Hematopoietic multipotent progenitor cell treated with erythropoietin and hydrocortisone succinate and interleukin-3 and kit ligand, for 6 days (in vitro differentiated cells): ENCODE measurements around the gene SBF2.
"Not testable (repeated sequence)": the region's sequence is repeated elsewhere in the genome, so short reads cannot be mapped to it uniquely, and the experiment has no call there.

ENCODE experiments used
- DNase-seq: peaks from one replicate; pipeline ENCODE4 v3.0.0-alpha.2; 2015

The SBF2 gene

DNA sequence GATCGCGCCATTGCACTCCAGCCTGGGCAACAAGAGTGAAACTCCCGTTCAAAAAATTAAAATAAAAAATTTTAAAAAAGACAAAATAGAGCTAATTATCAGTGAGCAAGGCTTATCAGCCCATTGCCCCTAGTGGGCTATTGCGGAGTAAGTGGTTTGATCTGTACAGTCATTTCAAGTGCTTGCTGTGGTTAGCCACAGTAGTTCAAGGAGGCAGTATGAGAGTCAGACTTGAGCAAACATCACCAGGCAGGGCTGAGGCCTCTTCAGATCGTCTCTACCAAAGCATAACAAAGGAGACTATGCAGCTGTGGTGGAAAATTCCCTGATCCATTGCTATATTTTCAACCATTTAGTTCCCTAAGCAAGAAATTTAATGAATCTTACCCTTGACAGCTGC lies 4.3 kb upstream of the SBF2 start:
- DNase-seq, result peak; percentile 82

DNA sequence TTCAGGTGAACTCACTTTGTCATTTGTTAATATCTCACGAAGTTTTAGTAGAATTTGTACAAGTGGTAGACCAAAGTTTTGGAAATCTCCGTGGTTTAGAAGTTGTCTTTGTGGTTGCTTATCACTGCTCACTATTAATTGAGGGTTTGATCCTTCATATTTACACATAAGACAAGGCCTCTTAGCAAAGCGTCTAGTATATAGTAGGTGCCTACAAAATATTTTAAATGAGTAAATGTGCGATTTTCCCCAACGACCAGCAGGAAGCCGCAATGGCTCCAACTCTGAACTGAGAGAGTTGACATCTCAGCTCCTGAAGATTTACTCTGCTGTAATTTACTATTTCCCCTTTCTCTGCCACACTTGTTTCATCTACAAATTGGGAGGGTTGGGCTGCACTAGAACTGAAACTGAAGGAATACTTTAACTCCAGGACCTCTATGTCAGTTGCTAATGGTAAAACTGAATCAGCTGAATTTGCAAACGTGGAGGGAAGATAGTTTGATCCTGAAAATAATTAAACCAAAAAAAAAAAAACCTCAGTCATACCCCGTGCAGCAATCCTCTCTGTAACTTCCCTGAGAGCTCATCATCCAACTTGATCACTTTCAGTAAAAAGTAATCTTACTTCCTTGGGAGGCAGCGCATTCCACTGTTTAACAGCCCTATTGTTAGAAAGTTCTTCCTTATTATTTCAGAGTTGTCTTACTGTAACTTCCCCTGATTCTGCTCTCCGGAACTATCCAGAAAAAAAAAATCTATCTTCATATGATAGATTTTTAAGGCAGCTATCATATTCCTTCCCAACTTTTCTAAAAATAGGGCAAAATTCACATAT lies 1.3 kb upstream of the SBF2 start:
- DNase-seq, result no peak

DNA sequence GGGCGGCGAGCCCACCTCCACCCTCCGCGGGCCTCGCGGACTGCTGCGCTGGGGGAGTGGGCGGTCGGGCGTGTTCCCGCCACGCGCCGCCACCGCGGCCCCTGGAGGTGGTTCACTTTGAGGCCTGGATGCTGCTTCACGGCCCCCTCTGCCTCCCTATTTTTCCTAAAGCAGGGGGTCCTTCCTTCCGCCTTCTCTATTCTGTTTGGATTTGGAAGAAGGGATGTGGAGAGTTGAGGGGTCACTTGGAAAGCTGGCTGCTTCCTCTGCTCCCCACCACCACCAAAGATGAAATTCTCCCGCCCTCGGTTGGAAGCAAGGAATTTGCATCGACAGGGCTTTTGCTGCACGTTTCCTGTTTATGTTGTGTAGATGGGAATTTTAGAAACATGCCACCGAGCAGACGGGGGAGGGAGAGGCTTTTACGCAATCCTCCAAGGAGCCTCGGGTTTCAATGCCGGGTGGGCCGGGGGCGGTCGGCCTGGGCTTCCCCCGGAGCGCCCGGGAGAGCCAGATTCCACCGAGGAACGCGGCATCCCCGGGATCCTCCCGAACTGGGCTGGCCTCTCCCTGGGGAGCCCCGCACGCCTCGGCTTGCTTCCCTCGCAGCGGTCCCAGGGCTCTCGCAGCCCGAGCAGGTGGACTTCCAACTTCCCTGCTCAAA lies 403 bp upstream of the SBF2 start:
- no peak for DNase-seq

DNA sequence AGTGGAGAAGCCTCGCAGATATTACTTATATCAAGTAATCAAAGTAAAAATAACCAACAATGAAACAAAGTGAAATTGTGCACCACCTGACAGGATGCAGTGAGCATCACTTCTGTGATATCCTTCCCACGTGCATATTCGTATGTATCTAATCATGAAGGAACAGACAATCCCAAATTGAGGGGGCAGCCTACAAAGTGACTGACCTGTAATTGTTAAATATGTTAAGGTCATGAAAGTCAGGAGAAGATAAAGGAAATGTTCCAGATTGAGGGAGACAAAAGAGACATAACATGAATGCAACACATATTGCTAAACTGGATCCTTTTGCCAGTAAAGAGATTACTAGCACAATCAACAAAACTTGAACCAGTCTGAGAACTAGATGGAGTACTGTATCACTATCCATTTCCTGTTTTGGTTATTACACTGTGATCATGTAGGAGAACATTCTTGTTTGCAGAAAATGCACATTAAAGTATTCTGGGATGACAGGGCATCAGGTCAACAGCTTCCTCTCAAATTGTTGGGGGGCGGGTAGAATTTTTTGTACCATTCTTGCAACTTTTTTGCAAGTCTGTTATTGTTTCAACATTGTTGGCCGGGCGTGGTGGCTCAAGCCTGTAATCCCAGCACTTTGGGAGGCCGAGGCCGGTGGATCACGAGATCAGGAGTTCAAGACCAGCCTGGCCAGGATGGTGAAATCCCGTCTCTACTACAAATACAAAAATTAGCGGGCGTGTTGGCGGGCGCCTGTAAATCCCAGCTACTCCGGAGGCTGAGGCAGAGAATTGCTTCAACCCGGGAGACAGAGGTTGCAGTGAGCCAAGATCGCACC lies 2.0 kb downstream of the SBF2 start:
- DNase-seq, result no peak

DNA sequence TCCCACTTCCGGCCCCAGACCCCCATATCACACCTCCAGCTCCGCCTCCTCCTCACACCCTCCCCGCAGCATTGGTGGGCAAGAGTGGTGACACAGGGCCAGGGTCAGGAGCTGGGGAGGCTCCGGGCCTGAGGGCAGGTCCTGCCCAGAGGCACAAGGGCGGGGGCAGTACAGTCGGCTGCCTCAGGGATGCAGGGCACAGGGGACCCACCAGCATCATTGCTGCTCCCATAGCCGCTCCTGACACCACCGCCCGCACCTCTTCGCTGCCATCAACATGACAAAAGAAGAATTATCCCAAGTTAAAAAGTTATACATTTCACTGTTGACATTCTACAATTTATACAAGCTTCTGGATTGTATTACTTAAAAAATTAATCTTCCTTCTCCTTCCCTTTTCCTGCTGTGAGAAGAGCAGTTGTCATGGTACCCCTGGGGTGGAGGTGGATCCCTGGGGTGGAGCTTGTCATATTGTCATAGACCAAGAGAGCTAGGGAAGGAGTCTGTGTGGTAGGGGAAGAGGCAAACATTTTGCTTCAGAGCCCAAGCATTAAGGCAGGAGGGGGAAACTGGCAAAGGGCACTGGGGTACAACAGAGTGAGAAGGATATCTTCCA lies 4.1 kb downstream of the SBF2 start:
- no peak for DNase-seq

DNA sequence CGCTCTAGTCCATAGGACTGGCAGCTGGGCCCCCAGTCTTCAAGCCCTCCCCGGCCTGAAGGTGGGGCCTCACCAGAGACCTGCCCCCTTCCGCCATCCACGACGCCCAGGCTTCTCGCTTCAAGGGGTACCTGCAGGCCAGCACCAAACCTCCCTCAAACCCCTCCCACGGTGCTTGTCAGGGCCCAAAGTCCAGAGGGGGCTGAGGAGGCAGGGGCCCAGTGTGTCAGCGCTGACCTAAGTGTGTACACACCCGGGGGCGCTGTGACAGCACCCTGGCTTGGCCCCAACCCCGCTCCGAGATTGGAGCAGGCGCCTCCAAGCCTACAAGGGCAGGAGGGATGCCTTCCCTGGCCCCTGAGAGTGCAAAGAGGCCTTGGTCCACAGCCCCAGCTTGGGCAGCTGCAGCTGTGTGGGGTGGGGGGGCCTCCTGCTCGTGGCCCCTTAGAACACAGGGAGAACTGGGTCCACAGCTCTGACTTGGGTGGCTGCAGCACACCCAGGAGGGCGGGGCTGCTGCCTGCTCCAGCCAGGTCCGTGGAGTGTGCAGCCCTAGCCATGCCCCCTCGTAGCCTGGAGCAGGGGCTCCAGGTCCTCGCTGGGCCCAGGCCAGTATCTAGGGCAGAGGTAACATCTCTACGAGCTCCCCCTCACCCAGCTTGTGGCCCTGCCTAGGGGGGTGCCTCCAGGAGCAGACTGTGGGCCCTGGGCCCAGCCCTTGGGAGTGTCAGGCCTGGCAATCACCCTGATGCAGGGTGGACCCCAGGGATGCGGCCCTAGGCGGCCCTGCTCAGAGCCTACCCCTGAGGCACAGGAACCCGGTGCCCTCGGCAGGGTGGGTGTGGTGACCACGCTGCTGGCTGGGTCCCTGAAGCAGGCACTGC lies 4.9 kb downstream of the SBF2 start:
- no peak for DNase-seq

DNA sequence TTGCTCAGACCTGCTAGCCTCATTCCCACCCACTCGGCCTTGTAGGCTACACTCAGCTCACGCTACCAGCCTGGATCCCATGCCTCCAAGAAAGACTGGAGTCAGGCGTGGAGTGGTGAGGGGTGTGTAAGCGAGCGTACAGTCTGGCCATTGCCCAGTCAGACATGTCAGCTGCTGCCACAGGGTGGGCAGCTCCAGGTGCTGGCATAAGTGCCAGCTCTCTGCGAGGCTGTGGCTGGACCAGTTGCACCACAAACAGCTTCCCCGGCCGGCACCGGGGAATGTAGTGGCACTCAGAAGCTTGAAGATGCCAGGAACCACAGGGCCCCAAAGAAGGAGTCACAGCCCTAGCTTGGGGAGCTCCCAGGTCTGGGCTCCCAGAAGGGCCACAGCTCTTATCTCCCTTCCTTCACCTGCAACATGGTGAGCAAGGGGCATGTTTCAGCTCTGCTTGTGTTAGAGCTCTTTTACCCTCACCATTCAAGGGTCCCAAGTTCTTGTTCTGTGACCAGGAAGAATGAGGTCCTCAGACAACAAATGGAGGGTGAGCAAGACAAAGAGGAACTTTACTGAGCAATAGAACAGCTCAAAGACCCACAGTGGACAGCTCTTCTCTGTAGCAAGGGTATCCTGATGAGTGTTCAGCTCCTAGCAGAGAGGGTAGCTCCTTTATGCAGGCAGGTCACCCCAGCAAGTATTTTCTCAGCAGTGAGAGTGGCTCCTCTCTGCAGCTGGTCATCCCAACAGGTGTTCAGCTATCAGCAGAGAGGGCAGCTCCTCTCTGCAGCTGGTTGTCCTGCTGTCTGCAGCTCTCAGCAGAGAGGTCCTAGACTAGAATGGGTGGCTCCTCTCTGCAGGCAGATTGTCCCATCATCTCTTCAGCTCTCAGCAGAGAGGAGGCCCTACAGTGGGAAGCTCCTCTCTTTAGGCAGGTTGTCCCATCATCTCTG lies 6.0 kb downstream of the SBF2 start:
- no peak for DNase-seq

DNA sequence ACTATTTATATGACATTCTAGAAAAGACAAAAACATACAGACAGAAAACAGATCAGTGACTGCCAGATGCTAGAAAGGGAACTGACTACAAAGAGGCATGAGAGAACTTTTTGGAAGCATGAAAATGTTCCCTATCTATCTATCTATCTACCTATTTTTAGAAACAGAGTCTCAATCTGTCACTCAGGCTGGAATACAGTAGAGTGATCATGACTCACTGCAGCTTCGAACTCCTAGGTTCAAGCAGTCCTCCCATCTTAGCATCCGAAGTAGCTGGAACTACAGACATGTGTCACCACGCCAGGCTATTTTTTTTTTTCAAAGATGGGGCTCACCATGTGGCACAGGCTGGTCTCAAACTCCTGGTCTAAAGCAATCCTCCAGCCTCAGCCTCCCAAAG lies 6.9 kb downstream of the SBF2 start:
- no peak for DNase-seq

DNA sequence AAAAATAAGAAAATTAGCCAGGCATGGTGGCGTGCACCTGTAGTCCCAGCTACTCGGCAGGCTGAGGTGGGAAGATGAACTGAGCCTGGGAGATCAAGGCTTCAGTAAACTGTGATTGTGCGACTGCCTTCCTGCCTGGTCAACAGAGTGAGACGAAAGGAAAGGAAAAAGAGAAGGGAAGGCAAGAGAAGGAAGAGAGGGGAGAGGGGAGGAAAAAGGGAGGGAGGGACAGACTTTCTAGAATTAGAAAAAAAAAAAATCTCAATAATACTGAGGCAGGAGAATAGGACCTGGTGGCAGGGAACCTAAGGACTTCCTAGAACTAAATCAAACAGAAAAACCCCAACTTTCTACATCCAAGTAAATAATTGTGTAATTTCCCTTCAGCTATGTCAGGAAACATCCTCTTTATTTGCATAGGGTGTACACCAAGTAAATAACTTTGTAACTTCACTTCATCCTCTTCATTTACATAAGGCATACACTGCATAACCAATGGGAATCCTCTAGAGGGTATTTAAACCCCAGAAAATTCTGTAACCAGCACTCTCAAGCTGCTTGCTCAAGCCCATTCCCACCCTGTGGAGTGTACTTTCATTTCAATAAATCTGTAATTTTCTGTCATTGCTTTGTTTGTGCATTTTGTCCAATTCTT lies 8.7 kb downstream of the SBF2 start:
- DNase-seq, result peak; percentile 15

DNA sequence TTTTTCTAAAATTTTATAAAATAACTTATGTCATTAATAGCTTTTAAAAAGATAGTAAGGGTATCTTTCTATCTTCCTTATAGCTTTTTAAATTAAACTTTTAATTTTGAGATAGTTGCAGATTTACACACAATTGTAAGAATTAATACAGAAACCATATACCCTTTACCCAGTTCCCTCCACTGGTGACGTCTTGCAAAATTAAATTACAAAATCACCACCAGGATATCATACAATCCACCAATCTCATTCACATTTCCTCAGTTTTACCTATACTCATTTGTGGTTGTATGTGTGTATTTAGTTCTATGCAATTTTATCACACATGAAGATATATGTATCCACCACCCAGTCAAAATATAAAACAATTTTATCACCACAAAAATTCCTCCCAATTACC lies 10.0 kb downstream of the SBF2 start:
- no peak for DNase-seq

DNA sequence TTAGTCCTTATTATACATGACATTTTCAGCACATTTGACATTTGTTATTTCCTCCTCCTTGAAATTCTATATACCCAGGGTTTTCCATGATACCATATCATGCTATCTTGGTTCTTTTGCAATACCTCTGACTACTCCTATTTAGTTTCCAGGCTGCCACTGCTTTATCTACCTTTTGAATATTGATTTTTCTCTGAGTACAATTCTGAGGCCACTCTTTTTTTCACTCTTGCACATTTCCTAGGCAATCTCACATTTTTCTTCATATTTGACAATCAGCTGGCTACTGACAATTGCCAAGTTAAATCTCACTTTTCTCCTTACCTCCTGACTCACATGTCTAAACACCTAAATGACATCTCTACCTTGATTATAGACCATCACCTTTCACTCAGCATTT lies 11.9 kb downstream of the SBF2 start:
- no peak for DNase-seq

DNA sequence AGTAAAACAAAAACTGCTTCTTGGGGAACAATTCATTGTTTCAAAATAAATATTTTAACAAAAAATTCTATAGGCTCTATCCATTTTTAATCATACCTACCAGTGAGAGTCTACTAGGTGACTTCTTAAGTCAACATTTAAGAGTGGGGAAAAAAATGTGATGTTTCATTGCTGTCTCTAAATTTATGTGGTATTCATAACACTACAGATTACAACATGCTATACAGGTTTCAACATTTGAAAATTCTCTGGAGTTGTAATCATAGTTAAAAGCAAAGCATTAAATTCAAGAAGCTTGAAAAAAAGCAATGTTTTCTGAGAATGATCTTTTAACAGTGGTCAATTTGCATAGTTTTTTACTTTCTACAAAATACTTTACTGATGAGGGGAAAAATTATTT lies 18.3 kb downstream of the SBF2 start:
- no peak for DNase-seq

DNA sequence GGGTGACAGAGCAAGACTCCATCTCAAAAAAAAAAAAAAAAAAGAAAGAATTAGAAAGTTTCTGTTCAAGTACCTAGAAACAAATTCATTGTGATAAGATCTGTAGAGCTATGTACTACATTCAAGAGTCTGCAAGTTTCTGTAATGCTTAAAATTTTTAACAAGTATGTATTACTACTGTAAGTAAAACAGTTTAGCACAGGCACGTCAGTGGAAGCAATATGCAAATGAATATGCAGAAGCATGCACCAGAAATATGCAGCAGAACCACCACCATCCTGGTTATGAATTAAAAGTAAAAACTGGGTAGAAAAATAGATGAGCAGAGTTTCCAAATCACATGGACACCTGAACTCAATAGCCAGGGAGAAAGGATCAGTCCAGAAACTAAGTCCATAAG lies 19.3 kb downstream of the SBF2 start:
- no peak for DNase-seq

DNA sequence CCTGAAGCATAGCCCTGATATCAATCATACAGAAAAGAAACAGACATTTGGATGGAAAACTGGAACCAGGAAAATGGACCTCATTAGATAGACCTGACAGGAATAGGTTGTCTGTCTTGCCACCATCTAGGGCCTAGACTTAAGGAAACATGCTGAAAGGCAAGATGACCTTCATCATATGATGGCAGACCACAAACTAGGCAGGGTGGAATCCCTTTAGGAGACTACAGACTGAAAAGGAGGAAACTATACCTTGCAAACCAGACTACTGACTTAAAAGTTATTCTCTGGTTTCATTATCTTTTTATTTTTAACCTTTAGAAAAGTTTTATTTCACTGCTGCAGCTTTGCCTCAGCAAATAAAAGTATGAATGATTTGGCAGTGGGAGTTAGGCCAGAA lies 20.3 kb downstream of the SBF2 start:
- DNase-seq, result no peak

DNA sequence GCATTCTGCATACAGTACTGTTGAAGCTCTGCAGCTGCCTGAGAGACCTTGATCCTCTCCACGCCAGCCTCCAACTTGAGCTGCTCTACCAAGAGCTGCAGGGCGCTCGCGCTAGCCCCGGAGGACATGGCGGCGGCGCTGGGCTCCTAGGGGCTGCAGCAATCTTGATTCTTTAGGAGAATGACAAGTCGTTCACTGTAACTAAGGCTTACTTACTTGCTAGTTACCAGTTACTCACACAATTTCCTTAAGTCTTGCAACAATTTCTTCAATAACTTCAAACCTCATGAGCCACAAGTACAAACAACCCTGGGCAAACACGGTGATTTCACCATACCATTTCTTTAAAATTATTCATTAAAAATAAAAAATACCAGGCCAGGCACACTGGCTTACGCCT lies 21.9 kb downstream of the SBF2 start:
- no peak for DNase-seq

DNA sequence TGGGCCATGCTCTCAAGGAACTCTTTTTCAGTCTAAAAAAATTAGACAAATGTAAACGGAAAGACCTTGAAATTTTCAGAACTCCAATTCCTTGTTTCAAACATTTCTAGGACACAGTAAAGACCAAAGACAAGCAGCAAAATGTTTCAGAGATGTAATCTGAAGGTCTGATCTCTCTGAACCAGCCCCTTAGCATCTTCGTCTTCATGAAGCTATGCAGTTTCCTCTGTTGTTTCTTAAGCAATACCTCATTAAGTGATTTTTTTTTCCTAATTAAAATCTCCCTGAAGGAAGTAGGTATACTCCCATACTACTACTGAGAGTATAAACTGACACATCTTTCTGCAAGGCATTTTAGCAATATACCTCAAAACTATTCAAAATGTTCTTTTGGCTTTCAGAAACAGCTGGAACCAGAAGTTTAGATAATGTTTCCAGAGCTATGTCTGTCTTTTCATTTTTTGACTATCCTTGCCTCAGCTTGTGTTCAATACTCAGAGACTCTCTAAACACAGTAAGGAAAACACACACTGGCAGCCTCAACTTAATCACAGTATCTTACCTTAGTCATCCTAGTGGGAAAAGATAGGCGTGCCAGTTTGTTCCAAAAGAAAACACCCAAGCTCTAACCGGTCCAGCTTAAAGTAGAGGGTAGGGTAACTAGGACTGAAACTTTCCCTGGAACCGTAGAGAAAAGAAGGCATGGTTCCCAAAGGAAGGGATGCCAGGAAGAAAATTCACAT lies 25.1 kb downstream of the SBF2 start:
- DNase-seq, result no peak

DNA sequence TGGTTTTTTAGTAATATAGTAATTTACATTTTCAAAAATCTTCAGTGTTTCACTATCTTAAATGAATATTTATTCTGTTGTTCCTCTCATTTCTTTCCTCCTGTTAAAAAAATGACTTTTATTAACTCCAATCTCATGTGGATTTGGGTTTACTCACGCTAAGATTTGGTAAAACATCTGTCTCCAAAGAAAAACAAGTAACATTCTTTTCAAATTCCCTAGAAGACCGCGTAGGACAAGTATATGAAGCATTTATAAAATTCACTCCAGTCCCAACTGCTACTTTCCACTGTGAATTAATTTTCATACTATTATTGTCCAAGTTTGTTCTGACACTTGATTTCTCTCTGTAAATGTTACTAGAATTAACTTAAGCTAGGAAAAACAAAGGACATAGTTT lies 26.2 kb downstream of the SBF2 start:
- DNase-seq, result no peak

DNA sequence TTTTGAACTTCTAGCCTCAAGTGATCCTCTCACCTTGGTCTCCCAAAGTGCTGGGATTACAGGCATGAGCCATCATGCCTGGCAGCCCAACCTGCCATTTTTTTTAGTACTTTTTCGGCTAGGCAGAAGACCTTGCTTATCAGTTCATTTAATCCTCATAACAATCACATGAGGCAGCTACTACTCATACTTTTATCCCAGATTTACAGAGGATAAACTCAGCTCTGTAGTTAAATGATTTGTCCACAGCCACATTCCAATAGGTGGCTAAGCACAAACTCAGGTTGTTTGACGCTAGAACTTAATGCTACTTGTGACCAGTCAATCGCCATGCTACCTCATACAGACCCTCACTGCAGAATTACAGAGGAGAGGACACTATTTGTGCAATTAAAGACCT lies 28.1 kb downstream of the SBF2 start:
- no peak for DNase-seq

DNA sequence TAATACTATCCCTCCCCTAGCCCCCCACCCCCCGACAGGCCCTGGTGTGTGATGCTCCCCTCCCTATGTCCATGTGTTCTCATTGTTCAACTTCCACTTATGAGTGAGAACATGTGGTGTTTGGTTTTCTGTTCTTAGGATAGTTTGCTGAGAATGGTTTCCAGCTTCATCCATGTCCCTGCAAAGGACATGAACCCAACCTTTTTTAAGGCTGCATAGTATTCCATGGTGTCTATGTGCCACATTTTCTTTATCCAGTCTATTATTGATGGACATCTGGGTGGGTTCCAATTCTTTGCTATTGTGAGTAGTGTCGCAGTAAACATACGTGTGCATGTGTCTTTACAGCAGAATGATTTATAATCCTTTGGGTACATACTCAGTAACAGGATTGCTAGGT lies 29.3 kb downstream of the SBF2 start:
- DNase-seq, result not testable (repeated sequence)

DNA sequence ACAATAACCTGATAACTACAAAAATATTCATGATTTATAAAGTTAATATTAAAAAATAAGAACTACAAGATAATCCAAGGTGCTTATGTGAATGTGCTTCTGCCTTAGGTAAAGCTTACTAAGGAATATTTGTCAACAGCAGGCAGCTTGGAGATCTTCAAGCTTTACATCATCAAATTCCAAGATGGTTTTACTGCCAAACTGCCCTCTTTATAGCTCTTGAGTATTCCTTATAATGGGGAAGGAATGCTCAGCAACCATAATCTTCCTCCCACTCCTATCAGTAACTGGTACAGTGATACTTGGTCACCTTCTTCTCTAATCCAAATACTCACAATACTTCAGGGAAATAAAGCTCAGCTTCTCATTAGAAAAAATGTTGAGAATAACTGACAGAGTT lies 30.1 kb downstream of the SBF2 start:
- DNase-seq, result no peak
